Effector memory CD4-positive, alpha-beta T cell (primary cell): ENCODE measurements around the gene MRPS26.
A peak's percentile ranks its signal among the peaks of the same experiment; 100 is the strongest.

Experiments
- DNase-seq, 3 donors: peaks; one replicate each; pipeline ENCODE4 v3.0.0-alpha.2; 2020
- H3K27ac ChIP-seq: 2 replicates; pipeline ENCODE4 v1.7.0; 2013; ENCODE audit warnings: mild to moderate bottlenecking, low read length, moderate library complexity; ENCODE audit not compliant: insufficient read depth, poor library complexity, severe bottlenecking
- H3K27me3 ChIP-seq: replicated peaks from 2 replicates; pipeline ENCODE4 v1.7.0; 2013; ENCODE audit warnings: mild to moderate bottlenecking, low read length; ENCODE audit not compliant: insufficient read depth, control insufficient read depth, poor library complexity, severe bottlenecking
- H3K36me3 ChIP-seq: 2 replicates; pipeline ENCODE4 v1.7.0; 2013; ENCODE audit warnings: mild to moderate bottlenecking, low read length, moderate library complexity; ENCODE audit not compliant: control insufficient read depth, insufficient read depth
- H3K4me1 ChIP-seq: 2 replicates; pipeline ENCODE4 v1.7.0; 2013; ENCODE audit warnings: low read length, mild to moderate bottlenecking; ENCODE audit not compliant: control insufficient read depth, insufficient read depth, poor library complexity, severe bottlenecking
- H3K4me3 ChIP-seq: 2 replicates; pipeline ENCODE4 v1.7.0; 2013; ENCODE audit warnings: low read length, low read depth, mild to moderate bottlenecking; ENCODE audit not compliant: insufficient read depth, poor library complexity, severe bottlenecking
- H3K9me3 ChIP-seq: 2 replicates; pipeline ENCODE4 v1.7.0; 2013; ENCODE audit warnings: mild to moderate bottlenecking, low read length, moderate library complexity; ENCODE audit not compliant: control insufficient read depth

The MRPS26 gene

GRCh38 chr20:3040086-3040485 is 5.8 kb upstream of the MRPS26 start:
- H3K9me3 ChIP-seq = no peaks in the 10 kb centered on the region
- H3K27ac ChIP-seq = no peak overlapping the region
- DNase-seq = no peak
- H3K27me3 ChIP-seq = no peaks in the 10 kb centered on the region
- H3K36me3 ChIP-seq = peaks cover 47% of the 10 kb centered on the region
- no peak overlapping the region for H3K4me3 ChIP-seq
- no peaks in the 10 kb centered on the region for H3K4me1 ChIP-seq

GRCh38 chr20:3041854-3042409 is 3.9 kb upstream of the MRPS26 start:
- H3K36me3 ChIP-seq = peaks cover 29% of the 10 kb centered on the region
- H3K4me1 ChIP-seq = peaks cover 3% of the 10 kb centered on the region
- H3K9me3 ChIP-seq = no peaks in the 10 kb centered on the region

GRCh38 chr20:3042625-3043024 is 3.2 kb upstream of the MRPS26 start:
- H3K27ac ChIP-seq = no peak overlapping the region
- no peak for DNase-seq
- H3K4me1 ChIP-seq = peaks cover 3% of the 10 kb centered on the region
- H3K4me3 ChIP-seq = no peak overlapping the region
- H3K9me3 ChIP-seq = no peaks in the 10 kb centered on the region
- H3K27me3 ChIP-seq = no peaks in the 10 kb centered on the region
- H3K36me3 ChIP-seq = peaks cover 22% of the 10 kb centered on the region

More at GRCh38 chr20:3041854-3042409, 3.9 kb upstream of the MRPS26 start:
- Histone ChIP-seq H3K4me3 (no peak overlapping the region), H3K27ac (no peak overlapping the region), H3K27me3 (no peaks in the 10 kb centered on the region)
- no peak for DNase-seq

GRCh38 chr20:3043322-3043721 is 2.5 kb upstream of the MRPS26 start, which contains the start of gene GNRH2:
GNRH2 (plus strand) TSS chr20:3043622; CDS start chr20:3044415, 793 bp downstream.
- peaks cover 20% of the 10 kb centered on the region for H3K36me3 ChIP-seq
- H3K4me3 ChIP-seq = no peak within 1 kb of the TSS
- DNase-seq = no peak
- H3K4me1 ChIP-seq = peaks cover 3% of the 10 kb centered on the region
- H3K9me3 ChIP-seq = no peaks in the 10 kb centered on the region
- H3K27ac ChIP-seq = no peak within 1 kb of the TSS
- H3K27me3 ChIP-seq = no peaks in the 10 kb centered on the region

- no peak overlapping the region for H3K27ac ChIP-seq
- no peak overlapping the region for H3K4me3 ChIP-seq
- no peaks in the 10 kb centered on the region for H3K27me3 ChIP-seq
- H3K9me3 ChIP-seq = no peaks in the 10 kb centered on the region
- DNase-seq = no peak
- H3K4me1 ChIP-seq = peaks cover 3% of the 10 kb centered on the region
- peaks cover 15% of the 10 kb centered on the region for H3K36me3 ChIP-seq
Observed at GRCh38 chr20:3044336-3044965, 1.4 kb upstream of the MRPS26 start.

- H3K27ac ChIP-seq = peak overlapping the region; percentile 76
Observed at GRCh38 chr20:3045042-3045815, 623 bp upstream of the MRPS26 start.

GRCh38 chr20:3046677-3047462 is 1.0 kb downstream of the MRPS26 start:
- Histone ChIP-seq H3K4me1 (peaks cover 3% of the 10 kb centered on the region), H3K4me3 (peak overlapping the region; percentile 85), H3K36me3 (peaks cover 19% of the 10 kb centered on the region), H3K9me3 (no peaks in the 10 kb centered on the region), H3K27ac (peak overlapping the region; percentile 76), H3K27me3 (no peaks in the 10 kb centered on the region)
- no peak for DNase-seq

More at GRCh38 chr20:3045042-3045815, 623 bp upstream of the MRPS26 start:
- Histone ChIP-seq H3K36me3 (peaks cover 17% of the 10 kb centered on the region), H3K4me1 (peaks cover 3% of the 10 kb centered on the region), H3K27me3 (no peaks in the 10 kb centered on the region), H3K9me3 (no peaks in the 10 kb centered on the region), H3K4me3 (peak overlapping the region; percentile 85)
- peak in 2 of 3 donors; percentile 21 to 32 for DNase-seq

- no peaks in the 10 kb centered on the region for H3K27me3 ChIP-seq
- no peak overlapping the region for H3K4me3 ChIP-seq
- no peak for DNase-seq
- no peaks in the 10 kb centered on the region for H3K9me3 ChIP-seq
- peaks cover 19% of the 10 kb centered on the region for H3K36me3 ChIP-seq
- H3K4me1 ChIP-seq = peaks cover 3% of the 10 kb centered on the region
- H3K27ac ChIP-seq = no peak overlapping the region
Observed at GRCh38 chr20:3047486-3048419, 1.9 kb downstream of the MRPS26 start.
